Measurements from ENCODE around the gene KLHL13.
"Not testable (repeated sequence)": the region's sequence is repeated elsewhere in the genome, so short reads cannot be mapped to it uniquely, and the experiment has no call there.

Gene KLHL13

GRCh38 chrX:118066867-118067515 is 49.6 kb downstream of the KLHL13 start:
- no peak for DNase-seq

- DNase-seq: no peak
Observed at GRCh38 chrX:118062817-118063615, 53.6 kb downstream of the KLHL13 start.

- DNase-seq: no peak
Observed at GRCh38 chrX:118062048-118062789, 54.4 kb downstream of the KLHL13 start.

GRCh38 chrX:118058924-118059323 is 57.7 kb downstream of the KLHL13 start:
- no peak for DNase-seq

- no peak for DNase-seq
Observed at GRCh38 chrX:118056870-118057269, 59.7 kb downstream of the KLHL13 start.

GRCh38 chrX:118049713-118050112 is 66.9 kb downstream of the KLHL13 start:
- no peak for DNase-seq

- no peak for DNase-seq
Observed at GRCh38 chrX:118047446-118048186, 69.0 kb downstream of the KLHL13 start.

- no peak for DNase-seq
Observed at GRCh38 chrX:118039591-118039990, 77.0 kb downstream of the KLHL13 start.

- DNase-seq: no peak
Observed at GRCh38 chrX:118038614-118039365, 77.8 kb downstream of the KLHL13 start.

- DNase-seq: no peak
Observed at GRCh38 chrX:118026631-118027030, 90.0 kb downstream of the KLHL13 start.

GRCh38 chrX:118025226-118025625 is 91.4 kb downstream of the KLHL13 start:
- no peak for DNase-seq

- DNase-seq: no peak
Observed at GRCh38 chrX:118024482-118024881, 92.1 kb downstream of the KLHL13 start.

- DNase-seq: no peak
Observed at GRCh38 chrX:118022753-118023152, 93.9 kb downstream of the KLHL13 start.

GRCh38 chrX:118016422-118016821 is 100.2 kb downstream of the KLHL13 start:
- DNase-seq: no peak

- not testable (repeated sequence) for DNase-seq
Observed at GRCh38 chrX:118002417-118002816, 114.2 kb downstream of the KLHL13 start.

- DNase-seq: no peak
Observed at GRCh38 chrX:118000518-118000917, 116.1 kb downstream of the KLHL13 start.

- no peak for DNase-seq
Observed at GRCh38 chrX:117998171-117998570, 118.4 kb downstream of the KLHL13 start.

- no peak for DNase-seq
Observed at GRCh38 chrX:117996918-117997480, 119.6 kb downstream of the KLHL13 start.

GRCh38 chrX:117996408-117996807 is 120.2 kb downstream of the KLHL13 start:
- DNase-seq: no peak

GRCh38 chrX:117995378-117995777 is 121.2 kb downstream of the KLHL13 start:
- no peak for DNase-seq

- DNase-seq: no peak
Observed at GRCh38 chrX:117992192-117992723, 124.4 kb downstream of the KLHL13 start.

GRCh38 chrX:117990438-117990837 is 126.2 kb downstream of the KLHL13 start:
- no peak for DNase-seq
